HG02970 (cell line): ENCODE data around the gene SMYD5.

ENCODE experiments used
- ATAC-seq: cut with Tn5 transposase; IDR thresholded peaks from one replicate; pipeline ENCODE4 v1.9.1; 2021; ENCODE audit warnings: mild to moderate bottlenecking, moderate library complexity, moderate number of reproducible peaks; ENCODE audit not compliant: unreplicated experiment, low FRiP score

Gene SMYD5

GRCh38 chr2:73203055-73203681 lies 10.9 kb upstream of the SMYD5 start:
- ATAC-seq = no peak

- ATAC-seq = no peak
These were observed 8.4 kb upstream of the SMYD5 start for GRCh38 chr2:73205611-73206010.

- no peak for ATAC-seq
These were observed 5.8 kb upstream of the SMYD5 start for GRCh38 chr2:73208258-73208657.

- no peak for ATAC-seq
These were observed 4.0 kb upstream of the SMYD5 start for GRCh38 chr2:73210019-73210418.

GRCh38 chr2:73210696-73211095 lies 3.3 kb upstream of the SMYD5 start:
- ATAC-seq = no peak

GRCh38 chr2:73212098-73212447 lies 2.0 kb upstream of the SMYD5 start:
- ATAC-seq = no peak

- no peak for ATAC-seq
These were observed 1.4 kb upstream of the SMYD5 start for GRCh38 chr2:73212448-73213176.

GRCh38 chr2:73215254-73215653 lies 1.2 kb downstream of the SMYD5 start:
- no peak for ATAC-seq

- no peak for ATAC-seq
These were observed 3.1 kb downstream of the SMYD5 start for GRCh38 chr2:73217160-73217559.

- ATAC-seq = no peak
These were observed 3.8 kb downstream of the SMYD5 start for GRCh38 chr2:73217826-73218225.

GRCh38 chr2:73218298-73218697 lies 4.3 kb downstream of the SMYD5 start:
- no peak for ATAC-seq

GRCh38 chr2:73223821-73224220 lies 9.8 kb downstream of the SMYD5 start:
- no peak for ATAC-seq

- ATAC-seq = no peak
These were observed 11.7 kb downstream of the SMYD5 start for GRCh38 chr2:73225513-73226360.

- ATAC-seq = no peak
These were observed 13.0 kb downstream of the SMYD5 start for GRCh38 chr2:73227086-73227485.

- ATAC-seq = no peak
These were observed 14.6 kb downstream of the SMYD5 start for GRCh38 chr2:73228631-73229030.

- peak; percentile 1 for ATAC-seq
These were observed 18.5 kb downstream of the SMYD5 start for GRCh38 chr2:73232403-73233153.

- peak; percentile 93 for ATAC-seq
These were observed 19.3 kb downstream of the SMYD5 start, which contains the start of gene PRADC1 for GRCh38 chr2:73233154-73233931. PRADC1 (minus strand) TSS chr2:73233239; CDS start chr2:73233160, 79 bp downstream.

GRCh38 chr2:73233932-73234832 lies 20.1 kb downstream of the SMYD5 start, which contains the start of gene CCT7:
CCT7 (plus strand) TSS chr2:73234308; CDS start chr2:73234379, 71 bp downstream.
- ATAC-seq = peak; percentile 55
